DND-41 (cell line): ENCODE data around the gene FAM184B.

Experiments
- ATAC-seq: fragments of 200-7000 bp; cut with Tn5 transposase; 3 replicates; pipeline ENCODE4 v1.9.1; 2021; ENCODE audit warnings: low read depth; ENCODE audit not compliant: insufficient read depth
- DNase-seq: peaks from one replicate; pipeline ENCODE4 v3.0.0-alpha.2; 2020
- H2AFZ ChIP-seq: 2 replicates; pipeline ENCODE4 v1.6.0; 2012; ENCODE audit warnings: low read depth, low read length
- H3K27ac ChIP-seq: 2 replicates; pipeline ENCODE4 v1.5.1; 2012; ENCODE audit warnings: low read length, inconsistent platforms
- H3K27me3 ChIP-seq: fragments of 200-600 bp; sonication (generic); 2 replicates; pipeline ENCODE4 v1.6.0; 2012; ENCODE audit warnings: low read length, mild to moderate bottlenecking, inconsistent platforms; ENCODE audit not compliant: insufficient read depth, poor library complexity
- H3K36me3 ChIP-seq: 2 replicates; pipeline ENCODE4 v1.5.1; 2012; ENCODE audit warnings: low read length, inconsistent platforms; ENCODE audit not compliant: insufficient read depth
- H3K4me1 ChIP-seq: 2 replicates; pipeline ENCODE4 v1.5.1; 2012; ENCODE audit warnings: mild to moderate bottlenecking, low read length; ENCODE audit not compliant: insufficient read depth
- H3K4me2 ChIP-seq: 2 replicates; pipeline ENCODE4 v1.6.0; 2012; ENCODE audit warnings: mild to moderate bottlenecking, moderate library complexity, low read length, inconsistent platforms; ENCODE audit not compliant: insufficient read depth
- H3K4me3 ChIP-seq, 2 experiments: fragments of 200-600 bp in 1 of 2; shearing (Covaris generic) in 1 of 2; 2 replicates each; pipeline ENCODE4 v1.5.1; 2012 to 2016; ENCODE audit warnings: inconsistent platforms in 2 of 2, low read length in 2 of 2, mild to moderate bottlenecking in 2 of 2, low read depth in 1 of 2, moderate library complexity in 1 of 2
- H3K79me2 ChIP-seq: 2 replicates; pipeline ENCODE4 v1.6.0; 2012; ENCODE audit warnings: low read length, inconsistent platforms; ENCODE audit not compliant: insufficient read depth
- H3K9ac ChIP-seq: 2 replicates; pipeline ENCODE4 v1.6.0; 2012; ENCODE audit warnings: low read depth, mild to moderate bottlenecking, inconsistent platforms, low read length, moderate library complexity
- H3K9me3 ChIP-seq: 2 replicates; pipeline ENCODE4 v1.5.1; 2012; ENCODE audit warnings: low read length, moderate library complexity, mild to moderate bottlenecking, inconsistent platforms; ENCODE audit not compliant: insufficient read depth, severe bottlenecking
- H4K20me1 ChIP-seq: 2 replicates; pipeline ENCODE4 v1.6.0; 2012; ENCODE audit warnings: low read length; ENCODE audit not compliant: insufficient read depth
- EZH2 ChIP-seq: IDR thresholded peaks from 3 replicates; pipeline ENCODE4 v1.6.1; 2012; ENCODE audit warnings: borderline replicate concordance, low read depth, mild to moderate bottlenecking, moderate library complexity, low read length, inconsistent platforms; ENCODE audit not compliant: severe bottlenecking
- TF ChIP-seq, protein P1 (sequence below): IDR thresholded peaks from 2 replicates; pipeline ENCODE4 v1.5.1; 2012; ENCODE audit warnings: borderline replicate concordance, low read length, moderate library complexity, mild to moderate bottlenecking; ENCODE audit not compliant: poor library complexity, severe bottlenecking; ENCODE audit errors: extremely low read depth

The FAM184B gene

DNA sequence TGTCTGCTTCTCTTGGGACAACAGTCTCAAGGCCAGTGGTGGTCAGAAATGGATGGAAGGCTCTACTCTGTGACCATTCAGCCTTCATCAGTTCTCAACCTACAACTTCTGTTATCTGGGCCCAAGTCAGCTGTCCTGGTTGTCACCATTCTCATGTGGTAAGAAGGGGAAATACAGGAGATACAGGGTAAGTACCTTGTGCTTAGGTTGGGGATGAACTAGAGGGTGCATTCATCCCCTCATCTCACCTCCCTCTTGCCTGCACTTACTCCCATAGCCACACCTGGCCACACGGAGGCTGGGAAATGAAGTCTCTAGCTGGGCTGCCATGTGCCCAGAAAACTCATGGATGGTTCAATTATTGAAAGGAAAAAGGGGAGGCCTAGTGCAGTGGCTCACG is 44.9 kb downstream of the FAM184B start:
- DNase-seq (no peak), ATAC-seq (no peak)
- Histone ChIP-seq H3K79me2 (no peaks in the 10 kb centered on the region), H3K4me1 (no peaks in the 10 kb centered on the region), H3K9ac (no peak overlapping the region), H3K9me3 (no peaks in the 10 kb centered on the region), H3K4me3 (no peak overlapping the region), H4K20me1 (no peaks in the 10 kb centered on the region), H3K27me3 (no peaks in the 10 kb centered on the region), H3K36me3 (no peaks in the 10 kb centered on the region), H3K4me2 (no peak overlapping the region), H3K27ac (no peak overlapping the region), H2AFZ (no peak overlapping the region)
- no peak for TF ChIP-seq EZH2
- TF ChIP-seq, protein P1, sequence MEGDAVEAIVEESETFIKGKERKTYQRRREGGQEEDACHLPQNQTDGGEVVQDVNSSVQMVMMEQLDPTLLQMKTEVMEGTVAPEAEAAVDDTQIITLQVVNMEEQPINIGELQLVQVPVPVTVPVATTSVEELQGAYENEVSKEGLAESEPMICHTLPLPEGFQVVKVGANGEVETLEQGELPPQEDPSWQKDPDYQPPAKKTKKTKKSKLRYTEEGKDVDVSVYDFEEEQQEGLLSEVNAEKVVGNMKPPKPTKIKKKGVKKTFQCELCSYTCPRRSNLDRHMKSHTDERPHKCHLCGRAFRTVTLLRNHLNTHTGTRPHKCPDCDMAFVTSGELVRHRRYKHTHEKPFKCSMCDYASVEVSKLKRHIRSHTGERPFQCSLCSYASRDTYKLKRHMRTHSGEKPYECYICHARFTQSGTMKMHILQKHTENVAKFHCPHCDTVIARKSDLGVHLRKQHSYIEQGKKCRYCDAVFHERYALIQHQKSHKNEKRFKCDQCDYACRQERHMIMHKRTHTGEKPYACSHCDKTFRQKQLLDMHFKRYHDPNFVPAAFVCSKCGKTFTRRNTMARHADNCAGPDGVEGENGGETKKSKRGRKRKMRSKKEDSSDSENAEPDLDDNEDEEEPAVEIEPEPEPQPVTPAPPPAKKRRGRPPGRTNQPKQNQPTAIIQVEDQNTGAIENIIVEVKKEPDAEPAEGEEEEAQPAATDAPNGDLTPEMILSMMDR = no peak

DNA sequence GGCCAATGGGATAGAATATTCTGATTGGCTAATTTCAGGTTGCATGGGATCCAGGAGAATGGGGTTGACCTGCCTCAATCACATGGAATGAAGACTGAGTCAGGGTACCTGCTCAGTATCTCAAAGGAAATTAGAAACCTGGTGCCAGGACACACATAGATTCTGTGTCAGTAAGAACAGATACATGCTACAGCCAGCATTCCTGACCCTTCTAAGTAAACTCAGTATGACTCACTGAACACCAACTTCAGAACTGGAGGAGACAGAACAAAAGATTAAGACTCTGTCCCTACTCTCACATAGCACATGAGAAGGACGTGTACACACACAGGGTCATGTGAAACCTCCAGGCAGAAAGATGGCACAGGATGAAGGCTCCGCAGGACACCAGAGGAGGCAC is 54.5 kb downstream of the FAM184B start:
- Histone ChIP-seq H3K4me1 (no peaks in the 10 kb centered on the region), H3K4me3 (no peak overlapping the region), H3K9me3 (no peaks in the 10 kb centered on the region), H3K27me3 (no peaks in the 10 kb centered on the region), H3K9ac (no peak overlapping the region), H4K20me1 (no peaks in the 10 kb centered on the region), H3K79me2 (no peaks in the 10 kb centered on the region), H3K36me3 (no peaks in the 10 kb centered on the region), H3K27ac (no peak overlapping the region), H2AFZ (no peak overlapping the region), H3K4me2 (no peak overlapping the region)
- no peak for TF ChIP-seq EZH2
- TF ChIP-seq, protein P1 = no peak
- ATAC-seq (no peak), DNase-seq (no peak)

DNA sequence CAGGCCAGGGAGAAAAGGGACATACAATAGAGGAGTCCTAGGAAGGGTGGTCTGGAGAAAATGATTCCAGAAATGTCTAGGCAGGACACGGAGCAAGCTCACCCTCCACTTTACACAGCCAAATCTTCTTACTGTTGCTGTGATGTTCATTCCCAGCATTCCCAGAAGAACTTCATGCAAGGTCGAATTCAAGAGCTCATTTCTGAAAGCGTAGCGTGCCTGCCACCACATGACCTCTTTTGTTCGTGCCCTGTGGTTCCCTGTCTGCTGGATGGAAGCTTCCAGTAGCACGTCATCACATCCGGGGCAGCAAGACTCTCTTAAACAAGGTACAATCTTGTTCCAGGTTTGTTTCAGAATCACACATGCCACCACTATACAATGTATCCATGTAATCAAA is 57.8 kb downstream of the FAM184B start:
- H3K9me3 ChIP-seq = no peaks in the 10 kb centered on the region
- no peaks in the 10 kb centered on the region for H4K20me1 ChIP-seq
- no peak for TF ChIP-seq EZH2
- no peaks in the 10 kb centered on the region for H3K4me1 ChIP-seq
- no peak overlapping the region for H3K9ac ChIP-seq
- H3K4me2 ChIP-seq = no peak overlapping the region
- no peak for DNase-seq
- H2AFZ ChIP-seq = no peak overlapping the region
- no peak overlapping the region for H3K27ac ChIP-seq
- H3K27me3 ChIP-seq = no peaks in the 10 kb centered on the region
- no peaks in the 10 kb centered on the region for H3K79me2 ChIP-seq
- H3K4me3 ChIP-seq = no peak overlapping the region
- ATAC-seq = no peak
- no peaks in the 10 kb centered on the region for H3K36me3 ChIP-seq

- no peaks in the 10 kb centered on the region for H3K36me3 ChIP-seq
- no peaks in the 10 kb centered on the region for H3K9me3 ChIP-seq
- ATAC-seq (no peak), DNase-seq (no peak)
- no peak for TF ChIP-seq EZH2
- TF ChIP-seq, protein P1 = no peak
- no peak overlapping the region for H3K4me2 ChIP-seq
- no peak overlapping the region for H3K9ac ChIP-seq
- H3K27me3 ChIP-seq = no peaks in the 10 kb centered on the region
- no peak overlapping the region for H3K27ac ChIP-seq
- no peaks in the 10 kb centered on the region for H4K20me1 ChIP-seq
- H3K4me1 ChIP-seq = no peaks in the 10 kb centered on the region
- H3K79me2 ChIP-seq = no peaks in the 10 kb centered on the region
- H2AFZ ChIP-seq = no peak overlapping the region
- no peak overlapping the region for H3K4me3 ChIP-seq
Observed at GRCh38 chr4:17722356-17722700, 59.1 kb downstream of the FAM184B start.
